K562 treated with DMSO at 1 percent for 48 hours (cell line): ENCODE data around the gene OR13D1. TPM values are rescaled to one million over a fixed set of nuclear protein-coding genes. Genes with fewer than 3 reads are reported as not detected.

Experiments
- total RNA-seq: library from RNA; unstranded; fragments of 300-600 nt; gene quantifications from 2 replicates; pipeline ENCODE4 v1.2.3, GENCODE V29; 2022; ENCODE audit warnings: low replicate concordance; ENCODE audit errors: extremely low read depth

Gene OR13D1, protein sequence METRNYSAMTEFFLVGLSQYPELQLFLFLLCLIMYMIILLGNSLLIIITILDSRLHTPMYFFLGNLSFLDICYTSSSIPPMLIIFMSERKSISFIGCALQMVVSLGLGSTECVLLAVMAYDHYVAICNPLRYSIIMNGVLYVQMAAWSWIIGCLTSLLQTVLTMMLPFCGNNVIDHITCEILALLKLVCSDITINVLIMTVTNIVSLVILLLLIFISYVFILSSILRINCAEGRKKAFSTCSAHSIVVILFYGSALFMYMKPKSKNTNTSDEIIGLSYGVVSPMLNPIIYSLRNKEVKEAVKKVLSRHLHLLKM
- not detected in 2 replicates for total RNA-seq

DNA sequence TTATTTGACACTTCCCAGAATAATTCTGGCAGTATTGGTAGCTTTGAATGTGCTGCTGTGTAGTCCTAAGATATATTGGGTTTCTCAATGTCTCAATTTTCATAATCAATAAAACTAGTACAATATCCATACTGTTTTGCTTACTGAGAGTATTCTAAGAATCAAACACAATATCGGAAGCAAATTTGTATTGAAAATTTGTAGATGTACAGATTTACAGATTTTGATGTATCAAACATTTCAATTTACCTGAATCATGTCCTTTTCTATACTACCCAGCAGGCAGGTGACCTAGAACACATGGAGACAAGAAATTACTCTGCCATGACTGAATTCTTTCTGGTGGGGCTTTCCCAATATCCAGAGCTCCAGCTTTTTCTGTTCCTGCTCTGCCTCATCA lies at the start of gene OR13D1:
Gene OR13D1 (plus strand): TSS at position 301 of the 400 bp plus-strand sequence. CDS start 0 bp downstream, at position 301.

Other genes starting within 250 kb of the OR13D1 start
- gene OR13F1, start 190.3 kb upstream of the OR13D1 start, total RNA-seq = not detected in 2 replicates
- gene OR13C4, start 167.3 kb upstream of the OR13D1 start, total RNA-seq = not detected in 2 replicates
- gene OR13C3, start 157.7 kb upstream of the OR13D1 start, total RNA-seq = not detected in 2 replicates
- not detected in 2 replicates for gene OR13C8, start 125.3 kb upstream of the OR13D1 start, total RNA-seq
- gene OR13C5, start 95.1 kb upstream of the OR13D1 start, total RNA-seq = not detected in 2 replicates
- not detected in 2 replicates for gene OR13C2, start 88.9 kb upstream of the OR13D1 start, total RNA-seq
- not detected in 2 replicates for gene OR13C9, start 76.3 kb upstream of the OR13D1 start, total RNA-seq
- not detected in 2 replicates for gene NIPSNAP3A, start 53.2 kb downstream of the OR13D1 start, total RNA-seq
- not detected in 2 replicates for gene NIPSNAP3B, start 69.6 kb downstream of the OR13D1 start, total RNA-seq
- not detected in 2 replicates for gene ABCA1, start 233.6 kb downstream of the OR13D1 start, total RNA-seq